Measurements from ENCODE around the gene ATP9B.
"Not testable (repeated sequence)": the region's sequence is repeated elsewhere in the genome, so short reads cannot be mapped to it uniquely, and the experiment has no call there.

ATP9B gene

DNA sequence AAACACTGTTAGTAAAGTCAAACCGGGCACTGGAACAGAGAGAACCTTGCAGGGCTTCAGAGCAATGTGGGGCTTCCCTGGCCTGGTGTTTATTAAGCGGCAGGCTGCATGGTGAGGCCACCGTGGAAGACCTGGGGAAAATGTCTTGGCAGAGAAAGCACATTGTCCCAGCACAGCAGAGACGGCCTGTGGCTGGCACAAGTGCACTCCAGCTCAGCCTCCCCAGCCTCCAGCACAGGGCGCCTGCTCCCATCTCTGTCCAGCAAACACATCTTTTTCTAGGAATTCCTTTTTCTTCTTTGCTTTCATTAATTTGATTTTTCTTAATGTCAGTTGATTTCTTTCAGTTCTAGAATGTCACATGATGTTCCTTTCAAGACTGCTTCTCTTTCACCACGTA, 188.3 kb downstream of the ATP9B start:
- FAIRE-seq (no peak), DNase-seq (ENCODE audit: insufficient read length, low spot score) (no peak)
- TF ChIP-seq POLR2A (IDR thresholded peaks at IDR 0.05; ENCODE audit: low read depth, low read length) = no peak
- TF ChIP-seq POU2F2 (IDR thresholded peaks at IDR 0.05; ENCODE audit: low read depth, low read length) = no peak
- TF ChIP-seq PAX5 (IDR thresholded peaks at IDR 0.05; ENCODE audit: insufficient read depth, low read length, severe bottlenecking) = no peak
- TF ChIP-seq POLR2AphosphoS5 (IDR thresholded peaks at IDR 0.05; ENCODE audit: low read depth, low read length) = no peak
- TF ChIP-seq TAF1 (IDR thresholded peaks at IDR 0.05; ENCODE audit: low read depth, low read length) = no peak
- no peak for TF ChIP-seq SPI1 (IDR thresholded peaks at IDR 0.05; ENCODE audit: low read depth, low read length)

DNA sequence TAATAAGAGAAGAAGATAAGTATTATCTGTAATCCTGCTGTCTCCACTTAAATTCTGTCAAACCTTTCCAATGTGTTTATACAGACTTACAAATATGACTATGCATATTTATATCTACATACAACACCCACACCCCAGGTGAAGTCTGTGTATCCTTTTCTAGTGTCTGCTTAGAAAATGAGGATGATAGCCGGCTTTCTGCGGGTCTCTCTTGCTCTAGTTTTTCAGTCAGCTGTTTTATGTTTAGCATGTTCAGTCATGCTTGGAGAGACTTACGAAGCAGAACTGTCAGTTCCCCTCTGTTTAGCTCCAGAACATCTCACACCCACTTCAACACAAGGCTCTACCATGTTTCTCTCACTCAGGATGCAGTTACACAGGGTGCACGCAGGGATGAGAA, 189.3 kb downstream of the ATP9B start:
- FAIRE-seq (peak; percentile 73), DNase-seq (ENCODE audit: insufficient read length, low spot score) (peak; percentile 23)
- TF ChIP-seq POLR2AphosphoS5 (IDR thresholded peaks at IDR 0.05; ENCODE audit: low read depth, low read length) (no peak), POU2F2 (IDR thresholded peaks at IDR 0.05; ENCODE audit: low read depth, low read length) (no peak), TAF1 (IDR thresholded peaks at IDR 0.05; ENCODE audit: low read depth, low read length) (no peak), PAX5 (IDR thresholded peaks at IDR 0.05; ENCODE audit: insufficient read depth, low read length, severe bottlenecking) (peak; percentile 71), SPI1 (IDR thresholded peaks at IDR 0.05; ENCODE audit: low read depth, low read length) (peak; percentile 69), POLR2A (IDR thresholded peaks at IDR 0.05; ENCODE audit: low read depth, low read length) (no peak)

DNA sequence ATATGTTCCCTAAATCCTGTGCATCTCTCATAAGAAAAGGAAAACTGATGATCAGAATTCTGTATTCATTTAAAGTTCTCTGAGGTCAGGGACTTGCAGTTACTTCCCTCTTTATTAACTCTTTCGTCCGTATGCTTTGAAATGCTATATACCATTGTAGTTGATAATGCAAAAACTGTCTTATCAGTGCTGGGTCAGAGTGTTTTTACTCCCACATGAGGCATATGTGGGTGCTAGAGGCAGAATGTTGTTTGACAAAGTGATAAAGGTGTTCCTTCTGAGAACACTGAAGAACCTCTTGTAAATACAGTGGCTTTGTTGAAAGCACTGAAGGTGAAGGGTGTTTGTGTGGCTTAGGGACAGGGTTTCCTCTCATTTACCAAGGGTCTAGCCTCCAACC, 190.0 kb downstream of the ATP9B start:
- DNase-seq (ENCODE audit: insufficient read length, low spot score) (no peak), FAIRE-seq (peak; percentile 26)
- no peak for TF ChIP-seq POLR2AphosphoS5 (IDR thresholded peaks at IDR 0.05; ENCODE audit: low read depth, low read length)

DNA sequence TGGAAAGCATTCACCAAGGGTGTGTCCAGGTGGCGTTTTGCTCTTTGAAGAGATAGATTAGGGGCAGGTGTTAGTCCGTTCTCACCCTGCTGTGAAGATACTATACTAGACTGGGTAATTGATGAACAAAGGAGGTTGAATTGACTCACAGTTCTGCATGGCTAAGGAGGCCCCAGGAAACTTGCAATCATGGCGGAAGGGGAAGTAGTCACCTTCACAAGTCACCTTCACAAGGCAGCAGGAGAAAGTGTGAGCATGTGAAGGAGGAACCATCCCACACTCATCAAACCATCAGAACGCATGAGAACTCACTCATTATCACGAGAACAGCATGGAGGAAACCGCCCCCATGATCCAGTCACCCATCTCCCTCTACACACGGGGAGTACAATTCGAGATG, 190.8 kb downstream of the ATP9B start:
- no peak for DNase-seq (ENCODE audit: insufficient read length, low spot score)
- no peak for FAIRE-seq
- no peak for TF ChIP-seq POLR2A (IDR thresholded peaks at IDR 0.05; ENCODE audit: low read depth, low read length)
- TF ChIP-seq SPI1 (IDR thresholded peaks at IDR 0.05; ENCODE audit: low read depth, low read length) = no peak
- no peak for TF ChIP-seq POLR2AphosphoS5 (IDR thresholded peaks at IDR 0.05; ENCODE audit: low read depth, low read length)
- TF ChIP-seq PAX5 (IDR thresholded peaks at IDR 0.05; ENCODE audit: insufficient read depth, low read length, severe bottlenecking) = no peak
- TF ChIP-seq TAF1 (IDR thresholded peaks at IDR 0.05; ENCODE audit: low read depth, low read length) = no peak
- TF ChIP-seq POU2F2 (IDR thresholded peaks at IDR 0.05; ENCODE audit: low read depth, low read length) = no peak

DNA sequence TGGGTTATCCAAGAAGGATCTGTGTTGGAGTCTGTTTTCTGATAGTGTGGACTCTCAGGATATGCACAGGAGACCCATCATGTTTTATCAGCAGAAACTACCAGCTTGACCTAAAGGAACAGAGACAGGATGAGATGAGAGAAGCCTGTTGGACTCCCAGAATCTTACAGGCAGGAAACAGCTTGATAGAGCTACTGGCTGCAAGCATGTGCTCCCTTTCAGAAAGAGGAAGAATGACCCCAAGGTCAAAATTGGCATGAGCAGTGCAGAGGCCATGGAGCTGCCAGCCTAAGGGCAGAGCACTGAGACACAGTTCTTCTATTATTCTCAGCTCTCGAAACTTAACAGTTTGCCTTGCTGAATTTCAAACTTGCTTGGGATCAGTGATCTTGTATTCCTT, 191.3 kb downstream of the ATP9B start:
- TF ChIP-seq POU2F2 (IDR thresholded peaks at IDR 0.05; ENCODE audit: low read depth, low read length) (no peak), TAF1 (IDR thresholded peaks at IDR 0.05; ENCODE audit: low read depth, low read length) (no peak), POLR2AphosphoS5 (IDR thresholded peaks at IDR 0.05; ENCODE audit: low read depth, low read length) (no peak), SPI1 (IDR thresholded peaks at IDR 0.05; ENCODE audit: low read depth, low read length) (no peak), PAX5 (IDR thresholded peaks at IDR 0.05; ENCODE audit: insufficient read depth, low read length, severe bottlenecking) (no peak), POLR2A (IDR thresholded peaks at IDR 0.05; ENCODE audit: low read depth, low read length) (no peak)
- FAIRE-seq = peak; percentile 5
- no peak for DNase-seq (ENCODE audit: insufficient read length, low spot score)

DNA sequence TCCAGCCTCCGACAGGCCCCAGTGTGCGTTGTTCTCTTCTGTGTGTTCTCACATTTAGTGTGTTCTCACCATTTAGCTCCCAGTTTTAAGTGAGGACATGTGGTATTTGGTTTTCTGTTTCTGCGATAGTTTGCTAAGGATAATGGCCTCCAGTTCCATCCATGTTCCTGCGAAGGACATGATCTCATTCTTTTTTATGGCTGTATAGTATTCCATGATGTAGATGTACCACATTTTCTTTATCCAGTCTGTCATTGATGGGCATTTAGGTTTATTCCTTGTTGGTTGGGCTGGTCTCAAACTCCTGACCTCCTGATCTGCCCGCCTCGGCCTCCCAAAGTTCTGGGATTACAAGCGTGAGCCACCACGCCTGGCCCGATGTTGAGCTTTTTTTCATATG, 195.9 kb downstream of the ATP9B start:
- FAIRE-seq; DNase-seq (ENCODE audit: insufficient read length, low spot score): not testable (repeated sequence)

DNA sequence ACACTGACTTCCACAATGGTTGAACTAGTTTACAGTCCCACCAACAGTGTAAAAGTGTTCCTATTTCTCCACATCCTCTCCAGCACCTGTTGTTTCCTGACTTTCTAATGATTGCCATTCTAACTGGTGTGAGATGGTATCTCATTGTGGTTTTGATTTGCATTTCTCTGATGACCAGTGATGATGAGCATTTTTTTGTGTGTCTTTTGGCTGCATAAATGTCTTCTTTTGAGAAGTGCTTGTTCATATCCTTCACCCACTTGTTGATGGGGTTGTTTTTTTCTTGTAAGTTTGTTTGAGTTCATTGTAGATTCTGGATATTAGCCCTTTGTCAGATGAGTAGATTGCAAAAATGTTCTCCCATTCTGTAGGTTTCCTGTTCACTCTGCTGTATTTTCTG, 202.6 kb downstream of the ATP9B start:
- DNase-seq (ENCODE audit: insufficient read length, low spot score); FAIRE-seq: not testable (repeated sequence)

DNA sequence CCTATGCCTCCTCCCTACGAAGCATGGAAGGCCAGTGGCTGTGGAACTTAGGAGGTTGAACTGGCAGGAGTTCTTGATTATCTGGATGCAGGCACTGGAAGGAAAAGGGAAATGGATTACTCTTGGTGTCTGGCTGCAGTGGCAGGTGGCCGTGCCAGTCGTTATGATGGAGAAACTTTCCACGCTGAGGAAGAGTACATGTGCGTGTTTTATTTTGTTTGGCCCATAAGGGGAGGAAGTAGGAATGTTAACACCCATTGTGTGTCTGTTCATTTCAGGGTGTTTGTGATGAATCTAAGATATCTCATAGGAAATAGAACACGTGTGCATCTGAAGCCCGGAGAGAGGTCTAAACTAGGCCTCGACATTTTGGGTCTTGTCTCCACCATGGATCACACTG, 203.7 kb downstream of the ATP9B start:
- FAIRE-seq = no peak
- no peak for DNase-seq (ENCODE audit: insufficient read length, low spot score)
- TF ChIP-seq POLR2A (IDR thresholded peaks at IDR 0.05; ENCODE audit: low read depth, low read length) = no peak
- no peak for TF ChIP-seq SPI1 (IDR thresholded peaks at IDR 0.05; ENCODE audit: low read depth, low read length)
- no peak for TF ChIP-seq PAX5 (IDR thresholded peaks at IDR 0.05; ENCODE audit: insufficient read depth, low read length, severe bottlenecking)
- TF ChIP-seq TAF1 (IDR thresholded peaks at IDR 0.05; ENCODE audit: low read depth, low read length) = no peak
- TF ChIP-seq POU2F2 (IDR thresholded peaks at IDR 0.05; ENCODE audit: low read depth, low read length) = no peak
- TF ChIP-seq POLR2AphosphoS5 (IDR thresholded peaks at IDR 0.05; ENCODE audit: low read depth, low read length) = no peak

DNA sequence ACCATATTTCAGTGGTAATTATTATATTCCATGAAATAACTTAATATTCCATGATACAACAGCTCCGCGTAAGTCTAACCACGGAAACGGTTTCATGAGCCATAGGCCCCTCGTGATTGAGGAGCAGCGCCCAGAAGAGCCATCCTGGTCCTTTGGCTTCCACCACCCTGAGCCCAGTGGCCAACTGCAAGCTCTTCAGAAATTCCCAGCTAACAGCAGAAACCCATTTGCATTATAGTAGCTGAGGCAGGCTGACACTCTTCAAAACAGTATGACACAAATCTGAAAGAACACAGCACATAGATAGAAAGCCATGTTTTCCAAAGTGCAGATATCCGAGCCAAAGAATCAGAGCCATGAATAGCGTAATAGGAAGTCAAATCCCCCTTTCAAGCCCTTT, 205.6 kb downstream of the ATP9B start:
- FAIRE-seq = no peak

DNA sequence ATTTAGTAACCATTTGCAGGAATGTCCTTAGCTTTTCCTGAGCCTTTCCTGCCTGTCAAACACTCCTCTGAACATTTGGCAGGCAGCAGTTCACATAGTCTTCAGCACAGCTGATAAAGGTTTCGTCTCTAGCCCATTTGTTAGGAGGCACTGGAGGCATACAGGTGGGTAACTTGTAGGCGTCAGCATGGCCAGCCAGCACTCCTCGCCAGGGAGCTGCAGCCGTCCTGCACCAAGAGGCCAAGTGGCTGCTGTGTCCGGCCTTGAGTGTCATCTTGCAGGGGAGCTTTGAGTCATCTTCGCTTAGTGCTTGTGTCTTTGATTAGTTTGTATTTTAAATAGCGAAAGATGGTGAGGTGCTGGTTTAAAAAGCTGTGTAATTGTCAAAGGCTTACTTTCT, 206.3 kb downstream of the ATP9B start:
- peak; percentile 84 for FAIRE-seq
- TF ChIP-seq POU2F2 (IDR thresholded peaks at IDR 0.05; ENCODE audit: low read depth, low read length) (no peak), POLR2A (IDR thresholded peaks at IDR 0.05; ENCODE audit: low read depth, low read length) (no peak), SPI1 (IDR thresholded peaks at IDR 0.05; ENCODE audit: low read depth, low read length) (no peak), POLR2AphosphoS5 (IDR thresholded peaks at IDR 0.05; ENCODE audit: low read depth, low read length) (no peak), PAX5 (IDR thresholded peaks at IDR 0.05; ENCODE audit: insufficient read depth, low read length, severe bottlenecking) (no peak)
- DNase-seq (ENCODE audit: insufficient read length, low spot score) = no peak

More for the DNA sequence above, 205.6 kb downstream of the ATP9B start:
- TF ChIP-seq PAX5 (IDR thresholded peaks at IDR 0.05; ENCODE audit: insufficient read depth, low read length, severe bottlenecking) (no peak), TAF1 (IDR thresholded peaks at IDR 0.05; ENCODE audit: low read depth, low read length) (no peak), POLR2AphosphoS5 (IDR thresholded peaks at IDR 0.05; ENCODE audit: low read depth, low read length) (no peak), POU2F2 (IDR thresholded peaks at IDR 0.05; ENCODE audit: low read depth, low read length) (no peak), POLR2A (IDR thresholded peaks at IDR 0.05; ENCODE audit: low read depth, low read length) (no peak), SPI1 (IDR thresholded peaks at IDR 0.05; ENCODE audit: low read depth, low read length) (no peak)
- no peak for DNase-seq (ENCODE audit: insufficient read length, low spot score)

DNA sequence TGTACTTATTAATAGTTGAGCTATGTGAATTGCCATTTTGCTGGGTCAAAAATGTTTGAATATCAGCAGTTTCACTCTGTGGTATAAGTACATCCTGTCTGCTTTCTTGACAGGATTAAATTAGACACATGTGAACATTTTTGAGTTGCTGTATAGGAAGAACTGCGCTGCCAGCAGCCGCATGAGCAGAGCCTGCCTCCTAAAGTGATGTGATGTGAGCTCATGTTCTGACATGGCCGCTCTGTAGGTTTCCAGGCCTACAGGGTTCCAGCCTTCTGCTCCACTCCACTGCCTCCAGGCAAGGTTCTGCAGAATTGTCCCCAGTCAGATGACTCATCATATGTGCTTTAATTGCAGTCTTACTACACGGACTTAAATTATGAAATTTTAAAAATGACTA, 206.8 kb downstream of the ATP9B start:
- peak; percentile 16 for DNase-seq (ENCODE audit: insufficient read length, low spot score)
- no peak for TF ChIP-seq SPI1 (IDR thresholded peaks at IDR 0.05; ENCODE audit: low read depth, low read length)
- TF ChIP-seq PAX5 (IDR thresholded peaks at IDR 0.05; ENCODE audit: insufficient read depth, low read length, severe bottlenecking) = no peak
- no peak for TF ChIP-seq POLR2A (IDR thresholded peaks at IDR 0.05; ENCODE audit: low read depth, low read length)
- no peak for TF ChIP-seq POU2F2 (IDR thresholded peaks at IDR 0.05; ENCODE audit: low read depth, low read length)
- TF ChIP-seq TAF1 (IDR thresholded peaks at IDR 0.05; ENCODE audit: low read depth, low read length) = no peak
- TF ChIP-seq POLR2AphosphoS5 (IDR thresholded peaks at IDR 0.05; ENCODE audit: low read depth, low read length) = no peak
- peak; percentile 89 for FAIRE-seq

Measured in GM12891 (cell line).